ENCODE results near the gene KRT85. TPM values are rescaled to one million over a fixed set of nuclear protein-coding genes. Genes with fewer than 3 reads are reported as not detected.

KRT85 gene
- total and polyA plus RNA-seq, 2 of the 4 experiments (the other 2 are of a cell fraction), result not detected

DNA sequence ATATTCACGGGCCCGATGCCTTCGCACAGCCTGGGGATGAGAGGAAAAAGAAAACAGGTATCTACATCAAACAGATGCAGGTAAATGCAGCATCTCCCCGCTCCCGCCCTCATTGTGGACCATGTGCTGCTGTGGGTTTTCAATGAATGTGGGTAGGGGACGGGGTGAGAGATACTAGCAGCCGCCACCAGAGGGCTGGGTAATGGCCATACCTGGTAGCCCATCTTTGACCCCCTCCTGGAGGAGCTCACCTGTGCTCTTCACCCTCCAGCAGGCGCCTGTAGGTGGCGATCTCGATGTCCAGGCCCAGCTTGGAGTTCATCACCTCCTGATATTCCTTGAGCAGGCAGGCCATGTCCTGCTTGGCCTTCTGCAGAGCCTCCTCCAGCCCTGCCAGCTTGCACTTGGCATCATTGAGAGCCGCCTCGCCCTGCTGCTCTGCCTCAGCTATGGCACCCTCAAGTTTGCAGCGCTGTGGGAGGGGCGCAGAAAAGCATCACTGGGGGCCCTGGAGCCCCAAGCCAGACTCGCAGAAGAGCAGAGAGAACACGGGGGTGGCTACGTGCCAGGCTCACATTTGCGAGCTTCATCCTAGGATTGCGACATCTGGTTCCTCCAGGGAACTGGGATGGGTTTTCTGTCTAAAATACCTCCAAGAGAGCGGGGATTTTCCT, 28.6 kb upstream of the KRT85 start:
- no peak overlapping the region for H3K9ac ChIP-seq (ENCODE audit: low read depth, low read length)
- H3K9me3 ChIP-seq (ENCODE audit: control insufficient read depth, insufficient read depth, low read length), result no peaks in the 10 kb centered on the region
- no peak overlapping the region for H2BK5ac ChIP-seq (ENCODE audit: low read depth, low read length, poor library complexity, severe bottlenecking)
- H4K5ac ChIP-seq (ENCODE audit: low read depth, low read length), result no peak overlapping the region
- dilution Hi-C loops (cut with HindIII; ENCODE audit: low sequenced_read_pairs, unreplicated experiment) (no loop called here), intact Hi-C loops (cut with micrococcal nuclease) (no loop called here), in situ Hi-C loops (cut with MboI; ENCODE audit: low sequenced_read_pairs) (no loop called here)
- H2AK9ac ChIP-seq (replicated peaks; ENCODE audit: low read depth, low read length, poor library complexity), result no peak overlapping the region
- H2BK20ac ChIP-seq (ENCODE audit: low read depth, low read length), result no peak overlapping the region
- H3K79me1 ChIP-seq (ENCODE audit: low read depth in 1 of 2, low read length in 2 of 2), result no peaks in the 10 kb centered on the region
- BruUV-seq (replicated peaks), result no TSS peak
- H4K91ac ChIP-seq (ENCODE audit: insufficient read depth, low read depth, low read length), result no peak overlapping the region
- H3K23ac ChIP-seq (ENCODE audit: low read depth, low read length), result no peak overlapping the region
- no peaks in the 10 kb centered on the region for H3K9me1 ChIP-seq (ENCODE audit: insufficient read depth, low read length)
- no peak overlapping the region; the same call in 1 of the 2 replicates for H3K56ac ChIP-seq (ENCODE audit: extremely low read depth, insufficient read depth, low read length)
- no peak for ATAC-seq (ENCODE audit: low read depth)
- TF ChIP-seq RAD21 (IDR thresholded peaks at IDR 0.05; ENCODE audit: low read length) (no peak), CEBPB (IDR thresholded peaks at IDR 0.05; ENCODE audit: low read depth, low read length) (peak; percentile 77)
- H3K14ac ChIP-seq (replicated peaks; ENCODE audit: low read depth, low read length), result no peak overlapping the region
- no peaks in the 10 kb centered on the region for H4K20me1 ChIP-seq (ENCODE audit: insufficient read depth, low read length)
- no peak for DNase-seq
- H2AFZ ChIP-seq (replicated peaks; ENCODE audit: low read length, poor library complexity), result no peak overlapping the region
- ChIA-PET CTCF (interaction anchor here (0.6 kb wide), 1 partner anchor 34 kb away, joined by 3 read pairs; no protein-coding TSS in a partner anchor), POLR2A (ENCODE audit: unreplicated experiment) (no interaction called here)
- no peak overlapping the region for H3K27ac ChIP-seq (ENCODE audit: insufficient read depth, low read length)
- H3K4me2 ChIP-seq (ENCODE audit: low read depth, low read length), result no peak overlapping the region
- H2BK15ac ChIP-seq (ENCODE audit: low read depth, low read length), result no peak overlapping the region
- H3K4ac ChIP-seq (ENCODE audit: low read depth, low read length), result no peak overlapping the region
- H3K18ac ChIP-seq (ENCODE audit: low read depth, low read length), result no peak overlapping the region
- H2BK120ac ChIP-seq (ENCODE audit: low read depth, low read length), result no peak overlapping the region
- no peak overlapping the region for H2AK5ac ChIP-seq (ENCODE audit: low read depth, low read length)
- H3K4me3 ChIP-seq (ENCODE audit: insufficient read depth, low read depth, low read length), result no peak overlapping the region
- H3K4me1 ChIP-seq (ENCODE audit: control insufficient read depth, insufficient read depth, low read length), result no peaks in the 10 kb centered on the region
- WGBS, 2 experiments (ENCODE audit: extremely low coverage in 2 of 2, insufficient read length in 1 of 2), result 10% methylated on average over 3 of the region's 20 CpGs; no CpG with 5 or more reads in 1 of the 2 experiments
- peaks cover 39% of the 10 kb centered on the region for H3K27me3 ChIP-seq (ENCODE audit: control insufficient read depth, insufficient read depth, low read length)
- no peaks in the 10 kb centered on the region for H3K36me3 ChIP-seq (ENCODE audit: control insufficient read depth, insufficient read depth, low read length)
- H4K8ac ChIP-seq (ENCODE audit: low read depth in 2 of 2, low read length in 2 of 2), result no peak overlapping the region
